Vagina (tissue), 2 donors: ENCODE data around the gene RBBP8. TPM values are rescaled to one million over a fixed set of nuclear protein-coding genes. Genes with fewer than 3 reads are reported as not detected.
A peak's percentile ranks its signal among the peaks of the same experiment; 100 is the strongest.
"Not testable (repeated sequence)": the region's sequence is repeated elsewhere in the genome, so short reads cannot be mapped to it uniquely, and the experiment has no call there.

ENCODE experiments used
- DNase-seq, 2 donors: peaks; one replicate each; pipeline ENCODE4 v3.0.0-alpha.2; 2017; ENCODE audit errors: extremely low spot score in 2 of 2
- H3K27ac ChIP-seq: fragments of 200-600 bp; sonication (generic); one replicate; pipeline ENCODE4 v1.5.1; 2019
- H3K27me3 ChIP-seq: fragments of 200-600 bp; sonication (generic); one replicate; pipeline ENCODE4 v1.5.1; 2019
- H3K36me3 ChIP-seq, 2 donors: fragments of 200-600 bp; sonication (generic); one replicate each; pipeline ENCODE4 v1.5.1; 2017 to 2019
- H3K4me1 ChIP-seq: fragments of 200-600 bp; sonication (generic); one replicate; pipeline ENCODE4 v1.5.1; 2019
- H3K4me3 ChIP-seq, 2 donors: fragments of 200-600 bp; sonication (generic); 1 replicate in 1 of 2; 2 replicates in 1 of 2; pipeline ENCODE4 v1.5.1; 2016 to 2019
- H3K9me3 ChIP-seq: fragments of 200-600 bp; sonication (generic); one replicate; pipeline ENCODE4 v1.5.1; 2019
- CTCF ChIP-seq, 3 experiments: fragments of 450-650 bp in 2 of 3; fragments of 200-600 bp in 1 of 3; sonication (generic) in 1 of 3; IDR thresholded peaks; one replicate each; pipeline ENCODE4 v1.5.1; 2017 to 2019; ENCODE audit warnings: antibody characterized with exemption in 3 of 3, mild to moderate bottlenecking in 2 of 3, moderate library complexity in 2 of 3
- POLR2A ChIP-seq, 2 donors: fragments of 450-650 bp; IDR thresholded peaks; one replicate each; pipeline ENCODE4 v1.6.1; 2017; ENCODE audit warnings: antibody characterized with exemption in 2 of 2, mild to moderate bottlenecking in 2 of 2, moderate library complexity in 2 of 2
- POLR2AphosphoS5 ChIP-seq, 2 donors: sonication (generic); formaldehyde crosslinking; IDR thresholded peaks; one replicate each; pipeline ENCODE4 v1.9.0; 2017; ENCODE audit warnings: antibody characterized with exemption in 2 of 2, mild to moderate bottlenecking in 2 of 2, low read depth in 1 of 2; ENCODE audit not compliant: insufficient read depth in 1 of 2
- intact Hi-C: fragments of 100-400 bp; cut with DNase I; formaldehyde crosslinking; loops from one replicate; pipeline ENCODE4 v1.15.1; 2023
- total RNA-seq: library from RNA; depleted of rRNA; stranded (reverse); fragments of >200 nt; gene quantifications from one replicate; pipeline ENCODE4 v1.2.3, GENCODE V29; 2016

The RBBP8 gene
- total RNA-seq, 1 donor from 2014 or later, result 28.2 TPM

GRCh38 chr18:22902093-22902492 is 31.0 kb upstream of the RBBP8 start:
- TF ChIP-seq POLR2A (IDR thresholded peaks at IDR 0.05) (no peak), CTCF (IDR thresholded peaks at IDR 0.05) (no peak), POLR2AphosphoS5 (IDR thresholded peaks at IDR 0.05; ENCODE audit: insufficient read depth in 1 of 2, low read depth in 1 of 2) (no peak)
- H3K9me3 ChIP-seq, result no peaks in the 10 kb centered on the region
- intact Hi-C loops, result no loop called here
- H3K27me3 ChIP-seq, result no peaks in the 10 kb centered on the region
- H3K27ac ChIP-seq, result no peak overlapping the region
- DNase-seq, result no peak
- H3K4me3 ChIP-seq, result no peak overlapping the region
- H3K36me3 ChIP-seq, result no peaks in the 10 kb centered on the region
- H3K4me1 ChIP-seq, result no peaks in the 10 kb centered on the region

- H3K9me3 ChIP-seq, intact Hi-C loops, H3K27ac ChIP-seq, DNase-seq, H3K4me1 ChIP-seq, H3K36me3 ChIP-seq, H3K4me3 ChIP-seq, H3K27me3 ChIP-seq: not testable (repeated sequence)
These were observed 29.9 kb upstream of the RBBP8 start for GRCh38 chr18:22903248-22903647.

- no peak overlapping the region for H3K4me3 ChIP-seq
- no peaks in the 10 kb centered on the region for H3K27me3 ChIP-seq
- TF ChIP-seq POLR2AphosphoS5 (IDR thresholded peaks at IDR 0.05; ENCODE audit: insufficient read depth in 1 of 2, low read depth in 1 of 2) (no peak), CTCF (IDR thresholded peaks at IDR 0.05) (no peak), POLR2A (IDR thresholded peaks at IDR 0.05) (no peak)
- no peak for DNase-seq
- H3K36me3 ChIP-seq, result no peaks in the 10 kb centered on the region
- intact Hi-C loops, result no loop called here
- H3K27ac ChIP-seq, result no peak overlapping the region
- peaks cover 6% of the 10 kb centered on the region for H3K4me1 ChIP-seq
- no peaks in the 10 kb centered on the region for H3K9me3 ChIP-seq
These were observed 21.0 kb upstream of the RBBP8 start for GRCh38 chr18:22912149-22912548.

GRCh38 chr18:22912835-22913234 is 20.3 kb upstream of the RBBP8 start:
- no peak overlapping the region for H3K4me3 ChIP-seq
- H3K27me3 ChIP-seq, result no peaks in the 10 kb centered on the region
- DNase-seq, result no peak
- H3K36me3 ChIP-seq, result no peaks in the 10 kb centered on the region
- intact Hi-C loops, result no loop called here
- H3K9me3 ChIP-seq, result no peaks in the 10 kb centered on the region
- TF ChIP-seq POLR2AphosphoS5 (IDR thresholded peaks at IDR 0.05; ENCODE audit: insufficient read depth in 1 of 2, low read depth in 1 of 2), result no peak
- TF ChIP-seq POLR2A (IDR thresholded peaks at IDR 0.05), result no peak
- no peak for TF ChIP-seq CTCF (IDR thresholded peaks at IDR 0.05)
- H3K27ac ChIP-seq, result no peak overlapping the region
- H3K4me1 ChIP-seq, result peaks cover 6% of the 10 kb centered on the region

- no peak for TF ChIP-seq CTCF (IDR thresholded peaks at IDR 0.05)
- TF ChIP-seq POLR2AphosphoS5 (IDR thresholded peaks at IDR 0.05; ENCODE audit: insufficient read depth in 1 of 2, low read depth in 1 of 2), result peak in 1 of 2 donors; percentile 86
- intact Hi-C loops, result no loop called here
- no peak for DNase-seq
- H3K36me3 ChIP-seq, result no peaks in the 10 kb centered on the region
- no peaks in the 10 kb centered on the region for H3K27me3 ChIP-seq
- H3K4me3 ChIP-seq, result peak overlapping the region in 1 of 2 donors; percentile 6
- H3K27ac ChIP-seq, result no peak overlapping the region
- no peaks in the 10 kb centered on the region for H3K9me3 ChIP-seq
- peaks cover 6% of the 10 kb centered on the region for H3K4me1 ChIP-seq
These were observed 19.3 kb upstream of the RBBP8 start for GRCh38 chr18:22913861-22914260.

GRCh38 chr18:22914633-22915032 is 18.5 kb upstream of the RBBP8 start:
- no peaks in the 10 kb centered on the region for H3K36me3 ChIP-seq
- peak overlapping the region in 1 of 2 donors; percentile 6 for H3K4me3 ChIP-seq
- H3K4me1 ChIP-seq, result peaks cover 6% of the 10 kb centered on the region
- TF ChIP-seq POLR2A (IDR thresholded peaks at IDR 0.05), result no peak
- TF ChIP-seq CTCF (IDR thresholded peaks at IDR 0.05), result no peak
- no peak for TF ChIP-seq POLR2AphosphoS5 (IDR thresholded peaks at IDR 0.05; ENCODE audit: insufficient read depth in 1 of 2, low read depth in 1 of 2)
- H3K27me3 ChIP-seq, result no peaks in the 10 kb centered on the region
- intact Hi-C loops, result no loop called here
- H3K27ac ChIP-seq, result no peak overlapping the region
- DNase-seq, result no peak
- no peaks in the 10 kb centered on the region for H3K9me3 ChIP-seq
